H1 (cell line): ENCODE data around the gene L3MBTL2. TPM values are rescaled to one million over a fixed set of nuclear protein-coding genes. Genes with fewer than 3 reads are reported as not detected.

Experiments used
- CTCF ChIA-PET: fragments of 300-600 bp; sonication (Branson Sonifier 250); formaldehyde crosslinking; loops from one replicate; lab custom pipeline; 2021; ENCODE audit not compliant: partially characterized antibody; lab: Charles Lee
- POLR2A ChIA-PET: fragments of 300-600 bp; sonication (Branson Sonifier 250); formaldehyde crosslinking; loops from one replicate; lab custom pipeline; 2021; ENCODE audit warnings: inconsistent platforms; ENCODE audit not compliant: partially characterized antibody; lab: Charles Lee
- DNase-seq, 2 experiments: peaks; one replicate each; pipeline versions ENCODE4 v3.0.0 to v3.0.0-alpha.2; 2010 to 2022; ENCODE audit warnings: low spot score in 2 of 2, low read depth in 1 of 2, mixed read lengths in 1 of 2
- FAIRE-seq: peaks from 2 replicates; lab custom pipeline; 2011; peaks lifted over from hg19 to GRCh38; lab: Jason Lieb, UNC
- H2AFZ ChIP-seq: 2 replicates; pipeline ENCODE4 v1.8.1; 2012; ENCODE audit warnings: low read length, inconsistent platforms
- H2AK5ac ChIP-seq: 2 replicates; pipeline ENCODE4 v1.6.1; 2013; ENCODE audit warnings: low read depth, low read length
- H2BK120ac ChIP-seq: replicated peaks from 2 replicates; pipeline ENCODE3; 2013; ENCODE audit warnings: low read depth, low read length, inconsistent platforms
- H2BK12ac ChIP-seq: 2 replicates; pipeline ENCODE4 v1.6.1; 2013; ENCODE audit warnings: low read depth, low read length
- H2BK15ac ChIP-seq: 2 replicates; pipeline ENCODE4 v1.6.1; 2013; ENCODE audit warnings: low read length
- H2BK20ac ChIP-seq: 2 replicates; pipeline ENCODE4 v1.6.1; 2013; ENCODE audit warnings: low read length
- H2BK5ac ChIP-seq: 2 replicates; pipeline ENCODE4 v1.6.1; 2013; ENCODE audit warnings: low read depth, low read length
- H3K14ac ChIP-seq: 2 replicates; pipeline ENCODE4 v1.6.1; 2013; ENCODE audit warnings: inconsistent platforms; ENCODE audit not compliant: insufficient read length
- H3K18ac ChIP-seq: 2 replicates; pipeline ENCODE4 v1.6.1; 2013; ENCODE audit warnings: low read length; ENCODE audit errors: extremely low read depth
- H3K23ac ChIP-seq: 2 replicates; pipeline ENCODE4 v1.6.1; 2013; ENCODE audit warnings: inconsistent platforms; ENCODE audit not compliant: insufficient read length
- H3K23me2 ChIP-seq: 2 replicates; pipeline ENCODE4 v1.6.1; 2013; ENCODE audit warnings: low read depth, low read length
- H3K27ac ChIP-seq: 2 replicates; pipeline ENCODE4 v1.6.1; 2011; ENCODE audit warnings: low read depth, low read length, inconsistent platforms
- H3K27me3 ChIP-seq, 4 experiments: replicated peaks in 1 of 4; 1 replicate in 1 of 4; 2 replicates in 3 of 4; pipeline versions ENCODE4 v1.6.1 to v1.8.1; 2011 to 2013; ENCODE audit warnings: low read length in 3 of 4, mild to moderate bottlenecking in 3 of 4, inconsistent platforms in 2 of 4, mixed read lengths in 2 of 4, moderate library complexity in 1 of 4; ENCODE audit not compliant: control insufficient read depth in 3 of 4, insufficient read depth in 3 of 4; ENCODE audit errors: extremely low read depth in 1 of 4
- H3K36me3 ChIP-seq, 4 experiments: 2 replicates each; pipeline versions ENCODE4 v1.6.1 to v1.8.1; 2011 to 2013; ENCODE audit warnings: mild to moderate bottlenecking in 4 of 4, low read length in 3 of 4, moderate library complexity in 2 of 4, control low read depth in 1 of 4, inconsistent platforms in 1 of 4; ENCODE audit not compliant: insufficient read depth in 4 of 4, control insufficient read depth in 2 of 4
- H3K4ac ChIP-seq: replicated peaks from 2 replicates; pipeline ENCODE3; 2013; ENCODE audit warnings: low read length, low read depth, mixed read lengths, inconsistent platforms; ENCODE audit not compliant: insufficient read length
- H3K4me1 ChIP-seq, 4 experiments: replicated peaks in 1 of 4; 1 replicate in 1 of 4; 2 replicates in 3 of 4; pipeline versions ENCODE4 v1.6.1 to v1.8.1; 2011 to 2013; ENCODE audit warnings: low read length in 3 of 4, inconsistent platforms in 2 of 4, mixed read lengths in 1 of 4; ENCODE audit not compliant: insufficient read depth in 4 of 4, control insufficient read depth in 3 of 4
- H3K4me2 ChIP-seq, 2 experiments: 2 replicates each; pipeline versions ENCODE4 v1.6.1 to v1.8.1; 2011 to 2013; ENCODE audit warnings: low read depth in 2 of 2, low read length in 2 of 2, control low read depth in 1 of 2, inconsistent platforms in 1 of 2, mild to moderate bottlenecking in 1 of 2; ENCODE audit not compliant: insufficient read depth in 1 of 2
- H3K4me3 ChIP-seq, 4 experiments: fragments of 200-600, 300-600 bp in 1 of 4; sonication (generic), shearing (Covaris generic), sonication (Bioruptor Twin) in 1 of 4; 2 replicates each; pipeline versions ENCODE4 v1.5.1 to v1.8.1; 2011 to 2016; ENCODE audit warnings: low read length in 4 of 4, low read depth in 3 of 4, control low read depth in 2 of 4, inconsistent platforms in 2 of 4, mild to moderate bottlenecking in 2 of 4, mixed read lengths in 1 of 4, moderate library complexity in 1 of 4; ENCODE audit not compliant: insufficient read depth in 2 of 4; ENCODE audit errors: extremely low read depth in 1 of 4
- H3K56ac ChIP-seq: replicated peaks from 2 replicates; pipeline ENCODE3; 2013; ENCODE audit warnings: low read depth, mild to moderate bottlenecking, mixed read lengths, low read length, inconsistent platforms; ENCODE audit not compliant: insufficient read length
- H3K79me1 ChIP-seq: 2 replicates; pipeline ENCODE4 v1.6.1; 2013; ENCODE audit warnings: low read depth, low read length, control low read depth
- H3K79me2 ChIP-seq, 2 experiments: 2 replicates each; pipeline versions ENCODE4 v1.6.1 to v1.8.1; 2012 to 2013; ENCODE audit warnings: low read length in 2 of 2, mild to moderate bottlenecking in 2 of 2, inconsistent platforms in 1 of 2; ENCODE audit not compliant: insufficient read depth in 2 of 2, control insufficient read depth in 1 of 2
- H3K9ac ChIP-seq, 4 experiments: replicated peaks in 1 of 4; 1 replicate in 1 of 4; 2 replicates in 3 of 4; pipeline versions ENCODE4 v1.6.1 to v1.8.1; 2011 to 2013; ENCODE audit warnings: low read depth in 3 of 4, low read length in 3 of 4, control low read depth in 2 of 4, mild to moderate bottlenecking in 2 of 4, moderate library complexity in 2 of 4, inconsistent platforms in 1 of 4; ENCODE audit errors: extremely low read depth in 1 of 4
- H3K9me3 ChIP-seq, 2 experiments: 2 replicates each; pipeline versions ENCODE4 v1.6.1 to v1.8.1; 2012 to 2013; ENCODE audit warnings: mild to moderate bottlenecking in 2 of 2, moderate library complexity in 2 of 2, control low read depth in 1 of 2, inconsistent platforms in 1 of 2, low read depth in 1 of 2, low read length in 1 of 2, mixed read lengths in 1 of 2; ENCODE audit not compliant: insufficient read depth in 2 of 2
- H4K20me1 ChIP-seq, 2 experiments: replicated peaks in 1 of 2; 2 replicates each; pipeline versions ENCODE3 to v1.8.1; 2011 to 2013; ENCODE audit warnings: inconsistent platforms in 2 of 2, low read length in 2 of 2, mild to moderate bottlenecking in 1 of 2; ENCODE audit not compliant: insufficient read depth in 2 of 2, control insufficient read depth in 1 of 2
- H4K5ac ChIP-seq: 2 replicates; pipeline ENCODE4 v1.6.1; 2013; ENCODE audit warnings: low read length, low read depth, mixed read lengths, inconsistent platforms; ENCODE audit not compliant: insufficient read length
- H4K8ac ChIP-seq: 2 replicates; pipeline ENCODE4 v1.8.0; 2013; ENCODE audit warnings: mild to moderate bottlenecking, moderate library complexity, low read length, inconsistent platforms; ENCODE audit not compliant: insufficient read depth; ENCODE audit errors: extremely low read depth
- H4K91ac ChIP-seq: replicated peaks from 2 replicates; pipeline ENCODE3; 2013; ENCODE audit warnings: low read length, mixed read lengths, inconsistent platforms; ENCODE audit not compliant: insufficient read length
- ASH2L ChIP-seq: fragments of 200-600, 300-600 bp; sonication (generic); IDR thresholded peaks from one replicate; pipeline ENCODE4 v1.7.1; 2017; ENCODE audit warnings: low read length
- ATF3 ChIP-seq: IDR thresholded peaks from 2 replicates; pipeline ENCODE4 v1.6.1; 2011; ENCODE audit warnings: low read depth, mild to moderate bottlenecking, low read length; ENCODE audit not compliant: insufficient read depth
- CHD1 ChIP-seq: IDR thresholded peaks from 2 replicates; pipeline ENCODE4 v1.6.1; 2012; ENCODE audit warnings: low read depth, low read length, improper control_type of control experiment
- GABPA ChIP-seq: IDR thresholded peaks from 2 replicates; pipeline ENCODE4 v1.6.1; 2011; ENCODE audit warnings: mild to moderate bottlenecking, low read length, moderate library complexity, borderline replicate concordance; ENCODE audit not compliant: insufficient read depth
- MAFK ChIP-seq: IDR thresholded peaks from 2 replicates; pipeline ENCODE4 v1.6.1; 2012; ENCODE audit warnings: low read depth, mild to moderate bottlenecking, improper control_type of control experiment, low read length
- NANOG ChIP-seq: IDR thresholded peaks from 2 replicates; pipeline ENCODE4 v1.6.1; 2011; ENCODE audit warnings: low read length, low read depth, mild to moderate bottlenecking, inconsistent platforms; ENCODE audit not compliant: insufficient read depth, poor library complexity, severe bottlenecking
- POLR2AphosphoS5 ChIP-seq: IDR thresholded peaks from 2 replicates; pipeline ENCODE4 v1.6.1; 2011; ENCODE audit warnings: low read depth, low read length
- RBBP5 ChIP-seq: IDR thresholded peaks from 2 replicates; pipeline ENCODE4 v1.7.1; 2012; ENCODE audit warnings: low read depth, mild to moderate bottlenecking, inconsistent platforms, low read length, moderate library complexity, borderline replicate concordance
- RNF2 ChIP-seq: fragments of 200-900, 300-1000 bp; sonication (generic); IDR thresholded peaks from 2 replicates; pipeline ENCODE4 v1.7.1; 2016; ENCODE audit warnings: borderline replicate concordance, low read depth, mild to moderate bottlenecking, antibody characterized with exemption, low read length; ENCODE audit not compliant: poor library complexity, severe bottlenecking; ENCODE audit errors: missing control alignments
- RXRA ChIP-seq: IDR thresholded peaks from 2 replicates; pipeline ENCODE4 v1.6.1; 2011; ENCODE audit warnings: low read depth, mild to moderate bottlenecking, low read length, moderate library complexity; ENCODE audit not compliant: insufficient read depth
- USF2 ChIP-seq: IDR thresholded peaks from 2 replicates; pipeline ENCODE4 v1.6.1; 2011; ENCODE audit warnings: low read length, improper control_type of control experiment
- YY1 ChIP-seq: IDR thresholded peaks from 2 replicates; pipeline ENCODE4 v1.6.1; 2011; ENCODE audit warnings: low read depth, mild to moderate bottlenecking, low read length
- WGBS, 2 experiments: shearing (Covaris generic) in 1 of 2; methylation state at CpG; one replicate each; pipeline versions ENCODE4 v1.1.6 to v1.1.7; 2013 to 2015; ENCODE audit warnings: low lambda C conversion rate in 2 of 2, mixed read lengths in 2 of 2, inconsistent platforms in 1 of 2, low coverage in 1 of 2, missing lambda C conversion rate in 1 of 2; ENCODE audit not compliant: insufficient replicate concordance in 2 of 2, insufficient coverage in 1 of 2, insufficient read length in 1 of 2; ENCODE audit errors: extremely low coverage in 1 of 2, missing lambda C conversion rate in 1 of 2; 5-methylcytosine and 5-hydroxymethylcytosine counted together
- polyA plus RNA-seq, 7 experiments: library from polyadenylated mRNA; depleted of rRNA in 3 of 7; stranded (reverse) in 5 of 7; unstranded in 2 of 7; fragments of >200 nt in 5 of 7; fragments of 200-250 nt in 2 of 7; gene quantifications; 1 replicate in 5 of 7; 2 replicates in 1 of 7; 4 replicates in 1 of 7; pipeline versions ENCODE4 v1.2.1 to v1.2.3, GENCODE V29; 2011 to 2013; ENCODE audit warnings: missing spikeins in 2 of 7, mixed read lengths in 2 of 7
- total RNA-seq: library from RNA; stranded (reverse); fragmentation: NEBNext Ultra II Directional; extraction: Animal tissue kit (Norgen Biotek cat#: 25700); gene quantifications from 2 replicates; pipeline ENCODE4 v1.2.1, GENCODE V29; 2021

The L3MBTL2 gene
- total and polyA plus RNA-seq, 2 of the 8 experiments (the other 6 are each of a cell fraction or from before 2014, with no cell fraction given) = 23.9 to 24.9 TPM

DNA sequence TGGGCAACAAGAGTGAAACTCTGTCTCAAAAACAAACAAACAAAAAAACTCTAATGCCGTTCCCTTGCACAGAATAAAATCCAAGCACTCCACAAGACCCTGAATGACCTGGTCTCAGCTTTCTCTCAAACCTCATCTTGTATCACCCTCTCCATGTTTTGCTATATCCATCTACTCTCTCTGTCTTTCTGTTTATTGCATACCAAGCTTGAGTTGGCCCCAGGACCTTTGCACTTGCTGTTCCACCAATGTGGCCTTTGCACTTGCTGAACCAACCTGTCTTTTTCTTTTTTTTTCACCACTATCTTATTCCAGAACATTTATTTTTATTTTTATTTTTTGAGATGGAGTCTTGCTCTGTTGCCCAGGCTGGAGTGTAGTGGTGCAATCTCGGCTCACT, 2.0 kb upstream of the L3MBTL2 start:
- Histone ChIP-seq H3K23ac (no peak overlapping the region), H2BK12ac (no peak overlapping the region), H3K23me2 (peaks cover 7% of the 10 kb centered on the region), H3K4me1 (peaks cover 0 to 4% (median 0%) of the 10 kb centered on the region in 4 experiments; a peak in 2 of 7 replicates), H2BK20ac (no peak overlapping the region), H2BK120ac (no peak overlapping the region), H3K18ac (no peak overlapping the region), H3K9ac (no peak overlapping the region), H3K4me3 (no peak overlapping the region), H3K14ac (no peak overlapping the region), H3K56ac (no peak overlapping the region), H3K4me2 (no peak overlapping the region), H3K36me3 (no peaks in the 10 kb centered on the region), H4K20me1 (no peaks in the 10 kb centered on the region), H3K27ac (no peak overlapping the region), H2AK5ac (no peak overlapping the region), H3K79me1 (no peaks in the 10 kb centered on the region; the same call in 1 of the 2 replicates), H3K79me2 (peaks cover 0 to 9% of the 10 kb centered on the region in 2 experiments; a peak in 2 of 4 replicates), H3K4ac (no peak overlapping the region), H2AFZ (no peak overlapping the region), H3K27me3 (peaks cover 0 to 10% (median 5%) of the 10 kb centered on the region in 4 experiments; a peak in 5 of 7 replicates), H2BK5ac (no peak overlapping the region), H2BK15ac (no peak overlapping the region), H3K9me3 (no peaks in the 10 kb centered on the region), H4K8ac (no peak overlapping the region), H4K5ac (no peak overlapping the region), H4K91ac (no peak overlapping the region)
- ChIA-PET CTCF (interaction anchor here (0.8 kb wide), 1 partner anchor 13 kb away, joined by 4 read pairs; no protein-coding TSS in a partner anchor), POLR2A (no interaction called here)
- no peak for DNase-seq
- WGBS, 2 experiments = 96% methylated on average over 2 of the region's 2 CpGs; no CpG with 5 or more reads in 1 of the 2 experiments
- no peak for FAIRE-seq
- no peak for TF ChIP-seq MAFK
- TF ChIP-seq POLR2AphosphoS5 = no peak
- TF ChIP-seq RNF2 = no peak
- no peak for TF ChIP-seq NANOG
- no peak for TF ChIP-seq YY1
- TF ChIP-seq GABPA = no peak
- no peak for TF ChIP-seq ATF3
- TF ChIP-seq RXRA = no peak
- TF ChIP-seq CHD1 = no peak
- no peak for TF ChIP-seq USF2
- TF ChIP-seq RBBP5 = no peak
- no peak for TF ChIP-seq ASH2L
